IMR-90 (cell line): ENCODE measurements around the gene XKR7. TPM values are rescaled to one million over a fixed set of nuclear protein-coding genes. Genes with fewer than 3 reads are reported as not detected.
A peak's percentile ranks its signal among the peaks of the same experiment; 100 is the strongest.
"Not testable (repeated sequence)": the region's sequence is repeated elsewhere in the genome, so short reads cannot be mapped to it uniquely, and the experiment has no call there.

Experiments
- ATAC-seq: fragments of 200-7000 bp; cut with Tn5 transposase; 2 replicates; pipeline ENCODE4 v1.9.1; 2020; ENCODE audit warnings: low read depth, mild to moderate bottlenecking, moderate library complexity
- BruUV-seq: library from RNA; stranded (reverse); fragments of 400-500 nt; replicated peaks from 2 replicates; lab custom pipeline; 2021; lab: Mats Ljungman, UMichigan
- CTCF ChIA-PET: fragments of 300-600 bp; formaldehyde crosslinking; extraction: SDS; loops from one replicate; lab custom pipeline; 2021; ENCODE audit warnings: antibody characterized with exemption; lab: Yijun Ruan, JAX
- POLR2A ChIA-PET: fragments of 300-600 bp; sonication (Branson Sonifier 250); formaldehyde crosslinking; loops from one replicate; lab custom pipeline; 2022; ENCODE audit warnings: antibody characterized with exemption; ENCODE audit not compliant: unreplicated experiment; lab: Charles Lee
- DNase-seq: peaks from one replicate; pipeline ENCODE4 v3.0.0; 2013
- H2AFZ ChIP-seq: replicated peaks from 2 replicates; pipeline ENCODE3; 2013; ENCODE audit warnings: low read length, mild to moderate bottlenecking; ENCODE audit not compliant: poor library complexity
- H2AK5ac ChIP-seq: 2 replicates; pipeline ENCODE4 v1.6.1; 2013; ENCODE audit warnings: low read depth, low read length, inconsistent platforms
- H2AK9ac ChIP-seq: replicated peaks from 2 replicates; pipeline ENCODE3; 2013; ENCODE audit warnings: mild to moderate bottlenecking, low read depth, low read length, moderate library complexity; ENCODE audit not compliant: poor library complexity
- H2BK120ac ChIP-seq: 2 replicates; pipeline ENCODE4 v1.6.1; 2013; ENCODE audit warnings: low read depth, low read length, inconsistent platforms
- H2BK15ac ChIP-seq: 3 replicates; pipeline ENCODE4 v1.6.1; 2013; ENCODE audit warnings: low read depth, low read length, inconsistent platforms
- H2BK20ac ChIP-seq: 2 replicates; pipeline ENCODE4 v1.6.1; 2013; ENCODE audit warnings: low read depth, mild to moderate bottlenecking, inconsistent platforms, low read length, moderate library complexity
- H2BK5ac ChIP-seq: 2 replicates; pipeline ENCODE4 v1.6.1; 2013; ENCODE audit warnings: mild to moderate bottlenecking, low read depth, low read length, inconsistent platforms; ENCODE audit not compliant: poor library complexity, severe bottlenecking
- H3K14ac ChIP-seq: replicated peaks from 2 replicates; pipeline ENCODE4 v1.6.1; 2013; ENCODE audit warnings: low read depth, low read length, inconsistent platforms
- H3K18ac ChIP-seq: 2 replicates; pipeline ENCODE4 v1.6.1; 2013; ENCODE audit warnings: low read depth, low read length, control low read depth
- H3K23ac ChIP-seq: 2 replicates; pipeline ENCODE4 v1.6.1; 2013; ENCODE audit warnings: low read depth, low read length, inconsistent platforms
- H3K27ac ChIP-seq: 2 replicates; pipeline ENCODE4 v1.5.1; 2013; ENCODE audit warnings: mild to moderate bottlenecking, control low read depth, low read length; ENCODE audit not compliant: insufficient read depth
- H3K27me3 ChIP-seq: 2 replicates; pipeline ENCODE4 v1.6.1; 2013; ENCODE audit warnings: low read length; ENCODE audit not compliant: control insufficient read depth, insufficient read depth
- H3K36me3 ChIP-seq: 2 replicates; pipeline ENCODE4 v1.6.1; 2013; ENCODE audit warnings: low read length, mixed read lengths; ENCODE audit not compliant: control insufficient read depth, insufficient read depth
- H3K4ac ChIP-seq: 2 replicates; pipeline ENCODE4 v1.6.1; 2013; ENCODE audit warnings: low read depth, low read length, inconsistent platforms
- H3K4me1 ChIP-seq: 2 replicates; pipeline ENCODE4 v1.6.1; 2013; ENCODE audit warnings: low read length, mixed read lengths; ENCODE audit not compliant: control insufficient read depth, insufficient read depth
- H3K4me2 ChIP-seq: 2 replicates; pipeline ENCODE4 v1.6.1; 2013; ENCODE audit warnings: low read depth, mild to moderate bottlenecking, control low read depth, low read length, moderate library complexity
- H3K4me3 ChIP-seq: 2 replicates; pipeline ENCODE4 v1.5.1; 2013; ENCODE audit warnings: low read depth, mild to moderate bottlenecking, control low read depth, low read length, moderate library complexity; ENCODE audit not compliant: insufficient read depth
- H3K56ac ChIP-seq: 2 replicates; pipeline ENCODE4 v1.6.1; 2013; ENCODE audit warnings: low read length, inconsistent platforms; ENCODE audit not compliant: insufficient read depth; ENCODE audit errors: extremely low read depth
- H3K79me1 ChIP-seq, 2 experiments: 2 replicates each; pipeline ENCODE4 v1.6.1; 2013; ENCODE audit warnings: low read length in 2 of 2, inconsistent platforms in 1 of 2, low read depth in 1 of 2
- H3K9ac ChIP-seq: 2 replicates; pipeline ENCODE4 v1.6.1; 2013; ENCODE audit warnings: low read depth, low read length, control low read depth
- H3K9me1 ChIP-seq: 2 replicates; pipeline ENCODE4 v1.6.1; 2013; ENCODE audit warnings: low read length, inconsistent platforms; ENCODE audit not compliant: insufficient read depth
- H3K9me3 ChIP-seq: 2 replicates; pipeline ENCODE4 v1.6.1; 2013; ENCODE audit warnings: low read length; ENCODE audit not compliant: control insufficient read depth, insufficient read depth
- H4K20me1 ChIP-seq: 2 replicates; pipeline ENCODE4 v1.6.1; 2013; ENCODE audit warnings: low read length, inconsistent platforms; ENCODE audit not compliant: insufficient read depth
- H4K5ac ChIP-seq: 2 replicates; pipeline ENCODE4 v1.6.1; 2013; ENCODE audit warnings: mild to moderate bottlenecking, low read depth, low read length, control low read depth
- H4K8ac ChIP-seq, 2 experiments: 2 replicates each; pipeline ENCODE4 v1.6.1; 2013; ENCODE audit warnings: low read depth in 2 of 2, low read length in 2 of 2, control low read depth in 1 of 2, inconsistent platforms in 1 of 2
- H4K91ac ChIP-seq: 2 replicates; pipeline ENCODE4 v1.6.1; 2013; ENCODE audit warnings: low read depth, low read length, inconsistent platforms; ENCODE audit not compliant: insufficient read depth
- CEBPB ChIP-seq: IDR thresholded peaks from 2 replicates; pipeline ENCODE4 v1.6.1; 2012; ENCODE audit warnings: low read depth, low read length, improper control_type of control experiment
- WGBS, 2 experiments: methylation state at CpG; one replicate each; pipeline versions ENCODE4 v1.1.5 to v1.1.7; 2013; ENCODE audit warnings: missing lambda C conversion rate in 2 of 2; ENCODE audit not compliant: insufficient read length in 1 of 2; ENCODE audit errors: extremely low coverage in 2 of 2; 5-methylcytosine and 5-hydroxymethylcytosine counted together
- dilution Hi-C: fragments of 300-500 bp; cut with HindIII; formaldehyde crosslinking; loops from one replicate; pipeline ENCODE4 v1.14.3; 2018; ENCODE audit warnings: low sequenced_read_pairs; ENCODE audit not compliant: unreplicated experiment
- in situ Hi-C: fragments of 300-500 bp; cut with MboI; formaldehyde crosslinking; loops from 3 replicates; pipeline ENCODE4 v1.14.3; 2019; ENCODE audit warnings: low sequenced_read_pairs, inconsistent platforms, mixed read lengths
- intact Hi-C: fragments of 100-400 bp; cut with micrococcal nuclease; formaldehyde crosslinking; loops from 2 replicates; pipeline ENCODE4 v1.10.0; 2022
- polyA plus RNA-seq, 3 experiments: library from polyadenylated mRNA; depleted of rRNA; stranded (reverse); fragments of >200 nt; gene quantifications; 2 replicates each; pipeline ENCODE4 v1.2.3, GENCODE V29; 2012; ENCODE audit warnings: low replicate concordance in 1 of 3
- total RNA-seq: library from RNA; depleted of rRNA; stranded (reverse); fragments of >200 nt; gene quantifications from 2 replicates; pipeline ENCODE4 v1.2.3, GENCODE V29; 2012

Gene XKR7
- total and polyA plus RNA-seq, 2 of the 4 experiments (the other 2 are of a cell fraction) = not detected

DNA sequence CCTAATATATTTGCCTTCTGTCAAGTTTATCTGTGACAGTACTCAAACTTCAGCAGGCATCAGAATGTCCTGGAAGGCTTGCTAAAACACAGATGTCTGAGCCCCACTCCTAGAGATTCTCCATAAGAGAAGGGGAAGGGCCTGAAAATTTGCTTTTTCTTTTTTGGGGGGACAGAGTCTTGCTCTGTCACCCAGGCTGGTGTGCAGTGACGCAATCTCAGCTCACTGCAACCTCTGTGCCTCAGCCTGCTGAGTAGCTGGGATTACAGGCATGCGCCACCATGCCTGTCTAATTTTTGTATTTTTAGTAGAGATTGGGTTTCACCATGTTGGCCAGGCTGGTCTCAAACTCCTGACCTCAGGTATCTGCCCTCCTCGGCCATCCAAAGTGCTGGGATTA lies 65.8 kb downstream of the XKR7 start:
- in situ Hi-C loops = loop anchor here (5.0 kb wide), 1 partner anchor 211 kb away; no protein-coding TSS in a partner anchor
- DNase-seq = not testable (repeated sequence)

More for the DNA sequence above, 65.8 kb downstream of the XKR7 start:
- H3K27ac ChIP-seq, intact Hi-C loops, H2BK20ac ChIP-seq, H3K56ac ChIP-seq, H4K20me1 ChIP-seq, H3K18ac ChIP-seq, H2BK15ac ChIP-seq, H3K4ac ChIP-seq, H3K9me3 ChIP-seq, H3K4me3 ChIP-seq, H2BK120ac ChIP-seq, ATAC-seq, H3K36me3 ChIP-seq, H3K79me1 ChIP-seq, H3K23ac ChIP-seq, BruUV-seq, H2AK5ac ChIP-seq, H4K91ac ChIP-seq, CTCF ChIA-PET, H2AFZ ChIP-seq, H4K8ac ChIP-seq, H3K4me2 ChIP-seq, dilution Hi-C loops, H2AK9ac ChIP-seq, H4K5ac ChIP-seq, H3K9me1 ChIP-seq, H3K9ac ChIP-seq, H3K14ac ChIP-seq, H3K4me1 ChIP-seq, H2BK5ac ChIP-seq: not testable (repeated sequence)
- H3K27me3 ChIP-seq = peaks cover 79% of the 10 kb centered on the region
- WGBS, 2 experiments = 29% methylated on average over 1 of the region's 3 CpGs; no CpG with 5 or more reads in 1 of the 2 experiments
- POLR2A ChIA-PET = interaction anchor here (0.5 kb wide), 1 partner anchor 26 kb away, joined by 3 read pairs; no protein-coding TSS in a partner anchor
- 0 out of 2 replicates have a peak, but pooled peaks have one; percentile 4 for TF ChIP-seq CEBPB
